HepG2 (cell line): ENCODE measurements around the gene MXD1. TPM values are rescaled to one million over a fixed set of nuclear protein-coding genes. Genes with fewer than 3 reads are reported as not detected.

Experiments used
- ATAC-seq: fragments of 200-7000 bp; cut with Tn5 transposase; 3 replicates; pipeline ENCODE4 v1.9.1; 2020; ENCODE audit warnings: mild to moderate bottlenecking, moderate library complexity
- BruUV-seq: library from RNA; stranded (reverse); fragments of 400-500 nt; replicated peaks from 2 replicates; lab custom pipeline; 2021; lab: Mats Ljungman, UMichigan
- CTCF ChIA-PET: fragments of 300-600 bp; formaldehyde crosslinking; extraction: SDS; loops from one replicate; lab custom pipeline; 2021; ENCODE audit warnings: low total read pairs, inconsistent platforms, low intra/inter-chr PET ratio; lab: Yijun Ruan, JAX
- POLR2A ChIA-PET: fragments of 350-600 bp; sonication (Branson Sonifier 250); formaldehyde crosslinking; loops from one replicate; lab custom pipeline; 2020; ENCODE audit warnings: antibody characterized with exemption, inconsistent platforms; lab: Yijun Ruan, JAX
- DNase-seq: peaks from one replicate; pipeline ENCODE4 v3.0.0-alpha.2; 2015; ENCODE audit warnings: low spot score
- FAIRE-seq: peaks from 3 replicates; lab custom pipeline; 2011; peaks lifted over from hg19 to GRCh38; lab: Jason Lieb, UNC
- H2AFZ ChIP-seq: one replicate; pipeline ENCODE4 v1.6.1; 2011; ENCODE audit warnings: low read length, inconsistent platforms
- H3K27ac ChIP-seq: fragments of 300-600 bp; 3 replicates; pipeline ENCODE4 v1.8.0; 2011; ENCODE audit warnings: mixed run types, mild to moderate bottlenecking, mixed read lengths, low read length, inconsistent platforms; ENCODE audit not compliant: insufficient read depth; ENCODE audit errors: extremely low read length
- H3K27me3 ChIP-seq, 2 experiments: fragments of 200-600 bp in 1 of 2; 2 replicates in 1 of 2; 3 replicates in 1 of 2; pipeline versions ENCODE4 v1.6.0 to v1.8.0; 2011; ENCODE audit warnings: low read length in 2 of 2, mild to moderate bottlenecking in 2 of 2, moderate library complexity in 2 of 2, inconsistent platforms in 1 of 2; ENCODE audit not compliant: insufficient read depth in 2 of 2, control insufficient read depth in 1 of 2
- H3K36me3 ChIP-seq, 2 experiments: fragments of 200-600 bp in 1 of 2; replicated peaks in 1 of 2; 2 replicates in 1 of 2; 3 replicates in 1 of 2; pipeline versions ENCODE4 v1.5.1 to v1.8.0; 2011; ENCODE audit warnings: low read length in 2 of 2, inconsistent platforms in 1 of 2; ENCODE audit not compliant: insufficient read depth in 2 of 2, control insufficient read depth in 1 of 2
- H3K4me1 ChIP-seq: 2 replicates; pipeline ENCODE4 v1.5.1; 2012; ENCODE audit warnings: low read length, inconsistent platforms; ENCODE audit not compliant: insufficient read depth
- H3K4me2 ChIP-seq: 2 replicates; pipeline ENCODE4 v1.6.0; 2011; ENCODE audit warnings: low read depth, low read length, inconsistent platforms
- H3K4me3 ChIP-seq, 3 experiments: fragments of 200-600 bp in 1 of 3; sonication (generic), shearing (Covaris generic) in 1 of 3; replicated peaks in 1 of 3; 2 replicates each; pipeline ENCODE4 v1.5.1; 2011 to 2016; ENCODE audit warnings: low read length in 3 of 3, inconsistent platforms in 2 of 3, low read depth in 2 of 3, mild to moderate bottlenecking in 2 of 3, control low read depth in 1 of 3, mixed read lengths in 1 of 3; ENCODE audit not compliant: insufficient read depth in 1 of 3
- H3K79me2 ChIP-seq: one replicate; pipeline ENCODE4 v1.6.1; 2011; ENCODE audit warnings: low read length, inconsistent platforms; ENCODE audit not compliant: insufficient read depth
- H3K9ac ChIP-seq: 2 replicates; pipeline ENCODE4 v1.6.0; 2011; ENCODE audit warnings: mild to moderate bottlenecking, low read depth, low read length, inconsistent platforms; ENCODE audit not compliant: insufficient read depth
- H3K9me3 ChIP-seq: 2 replicates; pipeline ENCODE4 v1.5.1; 2012; ENCODE audit warnings: mild to moderate bottlenecking, low read length
- H4K20me1 ChIP-seq: 2 replicates; pipeline ENCODE4 v1.6.0; 2011; ENCODE audit warnings: inconsistent platforms, mild to moderate bottlenecking, low read length, moderate library complexity; ENCODE audit not compliant: insufficient read depth
- ZIK1 ChIP-seq: sonication (generic); formaldehyde crosslinking; IDR thresholded peaks from 2 replicates; pipeline ENCODE4 v1.5.0; 2020; ENCODE audit warnings: mild to moderate bottlenecking, low read depth, missing genetic modification reagents, borderline replicate concordance
- WGBS: methylation state at CpG from one replicate; pipeline ENCODE4 v1.1.6; 2017; ENCODE audit warnings: low lambda C conversion rate; 5-methylcytosine and 5-hydroxymethylcytosine counted together
- in situ Hi-C: cut with HindIII; loops from 2 replicates; pipeline ENCODE4 v1.10.0; 2017; ENCODE audit warnings: low pct_unique_long_range_greater_than_20kb; ENCODE audit not compliant: extremely low pct_ligation_motif_present
- intact Hi-C: fragments of 100-400 bp; cut with micrococcal nuclease; formaldehyde crosslinking; loops from one replicate; pipeline ENCODE4 v1.10.0; 2022; ENCODE audit not compliant: unreplicated experiment
- polyA plus RNA-seq, 8 experiments: library from polyadenylated mRNA; depleted of rRNA in 3 of 8; stranded (reverse) in 7 of 8; unstranded in 1 of 8; fragments of >200 nt; fragmentation: Illumina TruSeq in 4 of 8; extraction: Trizol in 4 of 8; gene quantifications; 2 replicates each; pipeline versions ENCODE4 v1.2.1 to v1.2.3, GENCODE V29; 2011 to 2016; ENCODE audit warnings: low read depth in 4 of 8, missing spikeins in 1 of 8, mixed read lengths in 1 of 8; ENCODE audit not compliant: insufficient read depth in 1 of 8
- total RNA-seq, 5 experiments: library from RNA; depleted of rRNA; stranded (reverse); fragments of >200 nt; fragmentation: Illumina TruSeq; extraction: Trizol; gene quantifications; 2 replicates each; pipeline ENCODE4 v1.2.3, GENCODE V29; 2016; ENCODE audit warnings: low read depth in 1 of 5
- TF ChIP-seq, protein P1 (sequence below): sonication (generic); formaldehyde crosslinking; IDR thresholded peaks from 2 replicates; pipeline ENCODE4 v1.5.0; 2020; ENCODE audit warnings: mild to moderate bottlenecking, missing genetic modification reagents, moderate library complexity
- TF ChIP-seq, protein P2 (sequence below): sonication (generic); formaldehyde crosslinking; IDR thresholded peaks from 2 replicates; pipeline ENCODE4 v1.8.0; 2022; ENCODE audit warnings: mild to moderate bottlenecking, missing genetic modification reagents
- TF ChIP-seq, protein P3 (sequence below): sonication (generic); formaldehyde crosslinking; IDR thresholded peaks from 2 replicates; pipeline ENCODE4 v1.8.0; 2022; ENCODE audit warnings: mild to moderate bottlenecking, missing genetic modification reagents, moderate library complexity
- TF ChIP-seq, protein P4 (sequence below): sonication (generic); formaldehyde crosslinking; IDR thresholded peaks from one replicate; pipeline ENCODE4 v1.5.1; 2020; ENCODE audit warnings: mild to moderate bottlenecking, missing genetic modification reagents; ENCODE audit errors: not compliant biosample characterization
- TF ChIP-seq, protein P5 (sequence below): IDR thresholded peaks from 2 replicates; pipeline ENCODE4 v1.6.1; 2016; ENCODE audit warnings: mild to moderate bottlenecking

The MXD1 gene
- total and polyA plus RNA-seq, 2 of the 13 experiments (the other 11 are each of a cell fraction or from before 2014, with no cell fraction given): 6.4 to 14.9 TPM

DNA sequence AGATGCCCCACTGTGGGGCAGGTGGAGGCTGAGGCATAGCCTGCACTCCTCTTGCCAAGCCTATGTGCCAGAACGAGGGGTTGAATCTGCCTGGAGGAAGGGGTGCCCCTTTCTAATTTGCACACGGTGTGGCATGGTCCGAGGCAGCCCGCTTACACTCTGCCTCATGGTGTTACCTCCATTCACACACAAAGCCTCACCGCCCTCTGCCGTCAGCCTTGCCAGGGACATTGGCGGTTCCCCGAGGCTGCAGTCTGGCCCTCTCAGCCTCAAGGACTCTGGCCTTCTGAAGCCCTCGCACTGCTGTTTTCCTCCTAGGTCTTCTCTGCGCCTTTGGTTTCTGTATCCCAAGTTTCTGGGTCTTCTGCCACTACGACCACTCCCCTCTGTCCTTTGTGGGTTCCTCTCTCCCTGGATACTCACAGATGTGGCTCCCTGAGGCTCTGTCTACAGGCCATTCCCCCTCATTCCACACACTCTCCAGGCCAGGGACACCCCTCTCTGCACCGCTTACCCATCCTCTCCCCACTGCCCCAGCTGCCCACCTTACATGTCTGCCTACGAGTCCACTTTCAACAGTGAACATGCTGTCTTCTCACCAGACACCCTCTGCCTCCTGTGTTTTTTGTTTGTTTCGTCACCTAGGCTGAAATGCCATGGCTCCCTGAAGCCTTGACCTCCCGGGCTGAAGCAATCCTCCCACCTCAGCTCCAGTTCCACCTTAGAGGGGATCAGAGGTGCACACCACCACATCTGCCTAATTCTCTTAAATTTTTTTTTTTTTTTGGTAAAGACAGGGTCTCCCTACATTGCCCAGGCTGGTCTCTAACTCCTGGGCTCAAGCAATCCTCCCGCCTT lies 54.4 kb downstream of the MXD1 start:
- Histone ChIP-seq H3K36me3 (no peaks in the 10 kb centered on the region), H3K4me3 (peak overlapping the region in 1 of 3 experiments; percentile 31; a peak in 2 of 6 replicates), H3K4me2 (peak overlapping the region; percentile 54), H3K9me3 (no peaks in the 10 kb centered on the region), H3K27ac (no peak overlapping the region), H3K9ac (peak overlapping the region; percentile 32; the same call in 1 of the 2 replicates), H3K27me3 (no peaks in the 10 kb centered on the region), H4K20me1 (no peaks in the 10 kb centered on the region), H3K79me2 (no peaks in the 10 kb centered on the region), H2AFZ (peak overlapping the region; percentile 57), H3K4me1 (peaks cover 50% of the 10 kb centered on the region)
- CTCF ChIA-PET: interaction anchor here (0.6 kb wide), 1 partner anchor 178 kb away, joined by 3 read pairs; no protein-coding TSS in a partner anchor
- FAIRE-seq (peak; percentile 23), DNase-seq (peak; percentile 42), ATAC-seq (peak; percentile 88)
- intact Hi-C loops (loop anchor here (5.0 kb wide), 1 partner anchor 52 kb away; the partner anchor contains the start of gene MXD1), in situ Hi-C loops (no loop called here)
- no TSS peak for BruUV-seq
- POLR2A ChIA-PET: interaction anchor here (1.0 kb wide), 1 partner anchor 55 kb away, joined by 3 read pairs; no protein-coding TSS in a partner anchor
- 46% methylated on average over 15 of the region's 16 CpGs for WGBS
- TF ChIP-seq, protein P1, sequence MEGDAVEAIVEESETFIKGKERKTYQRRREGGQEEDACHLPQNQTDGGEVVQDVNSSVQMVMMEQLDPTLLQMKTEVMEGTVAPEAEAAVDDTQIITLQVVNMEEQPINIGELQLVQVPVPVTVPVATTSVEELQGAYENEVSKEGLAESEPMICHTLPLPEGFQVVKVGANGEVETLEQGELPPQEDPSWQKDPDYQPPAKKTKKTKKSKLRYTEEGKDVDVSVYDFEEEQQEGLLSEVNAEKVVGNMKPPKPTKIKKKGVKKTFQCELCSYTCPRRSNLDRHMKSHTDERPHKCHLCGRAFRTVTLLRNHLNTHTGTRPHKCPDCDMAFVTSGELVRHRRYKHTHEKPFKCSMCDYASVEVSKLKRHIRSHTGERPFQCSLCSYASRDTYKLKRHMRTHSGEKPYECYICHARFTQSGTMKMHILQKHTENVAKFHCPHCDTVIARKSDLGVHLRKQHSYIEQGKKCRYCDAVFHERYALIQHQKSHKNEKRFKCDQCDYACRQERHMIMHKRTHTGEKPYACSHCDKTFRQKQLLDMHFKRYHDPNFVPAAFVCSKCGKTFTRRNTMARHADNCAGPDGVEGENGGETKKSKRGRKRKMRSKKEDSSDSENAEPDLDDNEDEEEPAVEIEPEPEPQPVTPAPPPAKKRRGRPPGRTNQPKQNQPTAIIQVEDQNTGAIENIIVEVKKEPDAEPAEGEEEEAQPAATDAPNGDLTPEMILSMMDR: peak; percentile 81
- TF ChIP-seq, protein P2, sequence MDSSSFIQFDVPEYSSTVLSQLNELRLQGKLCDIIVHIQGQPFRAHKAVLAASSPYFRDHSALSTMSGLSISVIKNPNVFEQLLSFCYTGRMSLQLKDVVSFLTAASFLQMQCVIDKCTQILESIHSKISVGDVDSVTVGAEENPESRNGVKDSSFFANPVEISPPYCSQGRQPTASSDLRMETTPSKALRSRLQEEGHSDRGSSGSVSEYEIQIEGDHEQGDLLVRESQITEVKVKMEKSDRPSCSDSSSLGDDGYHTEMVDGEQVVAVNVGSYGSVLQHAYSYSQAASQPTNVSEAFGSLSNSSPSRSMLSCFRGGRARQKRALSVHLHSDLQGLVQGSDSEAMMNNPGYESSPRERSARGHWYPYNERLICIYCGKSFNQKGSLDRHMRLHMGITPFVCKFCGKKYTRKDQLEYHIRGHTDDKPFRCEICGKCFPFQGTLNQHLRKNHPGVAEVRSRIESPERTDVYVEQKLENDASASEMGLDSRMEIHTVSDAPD (CRISPR knock-in tag): no peak
- TF ChIP-seq, protein P3, sequence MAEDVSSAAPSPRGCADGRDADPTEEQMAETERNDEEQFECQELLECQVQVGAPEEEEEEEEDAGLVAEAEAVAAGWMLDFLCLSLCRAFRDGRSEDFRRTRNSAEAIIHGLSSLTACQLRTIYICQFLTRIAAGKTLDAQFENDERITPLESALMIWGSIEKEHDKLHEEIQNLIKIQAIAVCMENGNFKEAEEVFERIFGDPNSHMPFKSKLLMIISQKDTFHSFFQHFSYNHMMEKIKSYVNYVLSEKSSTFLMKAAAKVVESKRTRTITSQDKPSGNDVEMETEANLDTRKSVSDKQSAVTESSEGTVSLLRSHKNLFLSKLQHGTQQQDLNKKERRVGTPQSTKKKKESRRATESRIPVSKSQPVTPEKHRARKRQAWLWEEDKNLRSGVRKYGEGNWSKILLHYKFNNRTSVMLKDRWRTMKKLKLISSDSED (CRISPR knock-in tag): no peak
- TF ChIP-seq, protein P4, sequence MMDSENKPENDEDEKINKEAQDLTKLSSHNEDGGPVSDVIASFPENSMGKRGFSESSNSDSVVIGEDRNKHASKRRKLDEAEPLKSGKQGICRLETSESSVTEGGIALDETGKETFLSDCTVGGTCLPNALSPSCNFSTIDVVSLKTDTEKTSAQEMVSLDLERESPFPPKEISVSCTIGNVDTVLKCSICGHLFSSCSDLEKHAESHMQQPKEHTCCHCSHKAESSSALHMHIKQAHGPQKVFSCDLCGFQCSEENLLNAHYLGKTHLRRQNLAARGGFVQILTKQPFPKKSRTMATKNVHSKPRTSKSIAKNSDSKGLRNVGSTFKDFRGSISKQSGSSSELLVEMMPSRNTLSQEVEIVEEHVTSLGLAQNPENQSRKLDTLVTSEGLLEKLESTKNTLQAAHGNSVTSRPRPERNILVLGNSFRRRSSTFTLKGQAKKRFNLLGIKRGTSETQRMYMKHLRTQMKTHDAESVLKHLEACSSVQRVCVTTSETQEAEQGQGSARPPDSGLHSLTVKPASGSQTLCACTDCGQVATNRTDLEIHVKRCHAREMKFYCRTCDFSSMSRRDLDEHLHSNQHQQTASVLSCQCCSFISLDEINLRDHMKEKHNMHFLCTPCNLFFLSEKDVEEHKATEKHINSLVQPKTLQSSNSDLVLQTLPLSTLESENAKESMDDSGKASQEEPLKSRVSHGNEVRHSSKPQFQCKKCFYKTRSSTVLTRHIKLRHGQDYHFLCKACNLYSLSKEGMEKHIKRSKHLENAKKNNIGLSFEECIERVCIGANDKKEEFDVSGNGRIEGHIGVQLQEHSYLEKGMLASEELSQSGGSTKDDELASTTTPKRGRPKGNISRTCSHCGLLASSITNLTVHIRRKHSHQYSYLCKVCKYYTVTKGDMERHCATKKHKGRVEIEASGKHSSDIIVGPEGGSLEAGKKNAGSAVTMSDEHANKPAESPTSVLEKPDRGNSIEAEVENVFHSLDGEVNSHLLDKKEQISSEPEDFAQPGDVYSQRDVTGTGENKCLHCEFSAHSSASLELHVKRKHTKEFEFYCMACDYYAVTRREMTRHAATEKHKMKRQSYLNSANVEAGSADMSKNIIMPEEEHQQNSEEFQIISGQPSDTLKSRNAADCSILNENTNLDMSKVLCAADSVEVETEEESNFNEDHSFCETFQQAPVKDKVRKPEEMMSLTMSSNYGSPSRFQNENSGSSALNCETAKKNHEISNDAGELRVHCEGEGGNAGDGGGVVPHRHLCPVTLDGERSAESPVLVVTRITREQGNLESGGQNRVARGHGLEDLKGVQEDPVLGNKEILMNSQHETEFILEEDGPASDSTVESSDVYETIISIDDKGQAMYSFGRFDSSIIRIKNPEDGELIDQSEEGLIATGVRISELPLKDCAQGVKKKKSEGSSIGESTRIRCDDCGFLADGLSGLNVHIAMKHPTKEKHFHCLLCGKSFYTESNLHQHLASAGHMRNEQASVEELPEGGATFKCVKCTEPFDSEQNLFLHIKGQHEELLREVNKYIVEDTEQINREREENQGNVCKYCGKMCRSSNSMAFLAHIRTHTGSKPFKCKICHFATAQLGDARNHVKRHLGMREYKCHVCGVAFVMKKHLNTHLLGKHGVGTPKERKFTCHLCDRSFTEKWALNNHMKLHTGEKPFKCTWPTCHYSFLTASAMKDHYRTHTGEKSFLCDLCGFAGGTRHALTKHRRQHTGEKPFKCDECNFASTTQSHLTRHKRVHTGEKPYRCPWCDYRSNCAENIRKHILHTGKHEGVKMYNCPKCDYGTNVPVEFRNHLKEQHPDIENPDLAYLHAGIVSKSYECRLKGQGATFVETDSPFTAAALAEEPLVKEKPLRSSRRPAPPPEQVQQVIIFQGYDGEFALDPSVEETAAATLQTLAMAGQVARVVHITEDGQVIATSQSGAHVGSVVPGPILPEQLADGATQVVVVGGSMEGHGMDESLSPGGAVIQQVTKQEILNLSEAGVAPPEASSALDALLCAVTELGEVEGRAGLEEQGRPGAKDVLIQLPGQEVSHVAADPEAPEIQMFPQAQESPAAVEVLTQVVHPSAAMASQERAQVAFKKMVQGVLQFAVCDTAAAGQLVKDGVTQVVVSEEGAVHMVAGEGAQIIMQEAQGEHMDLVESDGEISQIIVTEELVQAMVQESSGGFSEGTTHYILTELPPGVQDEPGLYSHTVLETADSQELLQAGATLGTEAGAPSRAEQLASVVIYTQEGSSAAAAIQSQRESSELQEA (CRISPR knock-in tag): no peak
- TF ChIP-seq ZIK1: no peak
- TF ChIP-seq, protein P5, sequence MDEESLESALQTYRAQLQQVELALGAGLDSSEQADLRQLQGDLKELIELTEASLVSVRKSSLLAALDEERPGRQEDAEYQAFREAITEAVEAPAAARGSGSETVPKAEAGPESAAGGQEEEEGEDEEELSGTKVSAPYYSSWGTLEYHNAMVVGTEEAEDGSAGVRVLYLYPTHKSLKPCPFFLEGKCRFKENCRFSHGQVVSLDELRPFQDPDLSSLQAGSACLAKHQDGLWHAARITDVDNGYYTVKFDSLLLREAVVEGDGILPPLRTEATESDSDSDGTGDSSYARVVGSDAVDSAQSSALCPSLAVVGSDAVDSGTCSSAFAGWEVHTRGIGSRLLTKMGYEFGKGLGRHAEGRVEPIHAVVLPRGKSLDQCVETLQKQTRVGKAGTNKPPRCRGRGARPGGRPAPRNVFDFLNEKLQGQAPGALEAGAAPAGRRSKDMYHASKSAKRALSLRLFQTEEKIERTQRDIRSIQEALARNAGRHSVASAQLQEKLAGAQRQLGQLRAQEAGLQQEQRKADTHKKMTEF (CRISPR knock-in tag): no peak
